DOHH2 (cell line): ENCODE results near the gene CDHR2.

ENCODE experiments used
- H3F3A ChIP-seq: fragments of 200-600 bp; sonication (generic), shearing (Covaris generic); 2 replicates; pipeline ENCODE4 v1.6.0; 2016; ENCODE audit warnings: antibody characterized with exemption, mild to moderate bottlenecking; ENCODE audit not compliant: control insufficient read depth, insufficient read depth
- H3K27ac ChIP-seq: fragments of 200-600 bp; sonication (generic); 2 replicates; pipeline ENCODE4 v1.5.1; 2014; ENCODE audit warnings: low read depth, mild to moderate bottlenecking, low read length, moderate library complexity
- H3K27me3 ChIP-seq: fragments of 200-600 bp; sonication (generic); 2 replicates; pipeline ENCODE4 v1.6.1; 2014; ENCODE audit warnings: mild to moderate bottlenecking, low read length, mixed read lengths; ENCODE audit not compliant: control insufficient read depth
- H3K36me3 ChIP-seq: fragments of 200-600 bp; sonication (generic); 2 replicates; pipeline ENCODE4 v1.6.1; 2014; ENCODE audit warnings: mild to moderate bottlenecking, low read length, moderate library complexity, mixed read lengths; ENCODE audit not compliant: control insufficient read depth
- H3K4me1 ChIP-seq: fragments of 200-600 bp; sonication (generic); 2 replicates; pipeline ENCODE4 v1.6.1; 2014; ENCODE audit warnings: mild to moderate bottlenecking, low read length, mixed read lengths; ENCODE audit not compliant: control insufficient read depth
- H3K4me2 ChIP-seq: fragments of 200-600 bp; sonication (generic); 2 replicates; pipeline ENCODE4 v1.6.0; 2014; ENCODE audit warnings: mild to moderate bottlenecking, low read length, moderate library complexity
- H3K4me3 ChIP-seq: fragments of 200-600 bp; sonication (generic); 2 replicates; pipeline ENCODE4 v1.5.1; 2014; ENCODE audit warnings: mild to moderate bottlenecking, low read length, mixed read lengths
- H3K79me2 ChIP-seq: fragments of 200-600 bp; sonication (generic); 2 replicates; pipeline ENCODE4 v1.6.1; 2014; ENCODE audit warnings: mild to moderate bottlenecking, low read length, mixed read lengths; ENCODE audit not compliant: control insufficient read depth
- H3K9me2 ChIP-seq: fragments of 200-600 bp; sonication (generic); replicated peaks from 2 replicates; pipeline ENCODE4 v1.6.1; 2014; ENCODE audit warnings: mild to moderate bottlenecking, low read length, mixed read lengths; ENCODE audit not compliant: control insufficient read depth
- H3K9me3 ChIP-seq: fragments of 200-600 bp; sonication (generic); 2 replicates; pipeline ENCODE4 v1.6.1; 2014; ENCODE audit warnings: antibody characterized with exemption, low read length, mixed read lengths; ENCODE audit not compliant: control insufficient read depth, insufficient read depth
- H4K20me1 ChIP-seq: fragments of 200-600 bp; sonication (generic); 2 replicates; pipeline ENCODE4 v1.6.0; 2014; ENCODE audit warnings: low read depth, mild to moderate bottlenecking, antibody characterized with exemption, low read length, moderate library complexity; ENCODE audit not compliant: control insufficient read depth, insufficient read depth
- CTCF ChIP-seq: fragments of 200-600 bp; sonication (generic); IDR thresholded peaks from one replicate; pipeline ENCODE4 v1.5.1; 2014; ENCODE audit warnings: antibody characterized with exemption, mild to moderate bottlenecking, low read depth, low read length; ENCODE audit not compliant: poor library complexity, severe bottlenecking
- EZH2phosphoT487 ChIP-seq: fragments of 200-600 bp; sonication (generic); IDR thresholded peaks from 2 replicates; pipeline ENCODE4 v1.6.1; 2017; ENCODE audit warnings: borderline replicate concordance, mild to moderate bottlenecking, antibody characterized with exemption, low read length, moderate library complexity, mixed read lengths

Gene CDHR2

GRCh38 chr5:176519810-176520720 lies 29.1 kb upstream of the CDHR2 start:
- TF ChIP-seq CTCF = no peak
- no peak for TF ChIP-seq EZH2phosphoT487
- H3K27ac ChIP-seq = no peak overlapping the region
- H3K36me3 ChIP-seq = no peaks in the 10 kb centered on the region
- peaks cover 9% of the 10 kb centered on the region for H3F3A ChIP-seq
- H4K20me1 ChIP-seq = no peaks in the 10 kb centered on the region
- H3K27me3 ChIP-seq = no peaks in the 10 kb centered on the region
- H3K9me2 ChIP-seq = no peaks in the 10 kb centered on the region
- no peak overlapping the region for H3K4me3 ChIP-seq
- no peaks in the 10 kb centered on the region for H3K9me3 ChIP-seq
- no peaks in the 10 kb centered on the region for H3K79me2 ChIP-seq
- no peak overlapping the region for H3K4me2 ChIP-seq
- H3K4me1 ChIP-seq = peaks cover 41% of the 10 kb centered on the region

- TF ChIP-seq EZH2phosphoT487 (no peak), CTCF (no peak)
- Histone ChIP-seq H3K9me2 (no peaks in the 10 kb centered on the region), H3K36me3 (0 out of 2 replicates have a peak, but pooled peaks cover 5% of the 10 kb centered on the region), H3K79me2 (no peaks in the 10 kb centered on the region), H3F3A (peaks cover 14% of the 10 kb centered on the region), H4K20me1 (no peaks in the 10 kb centered on the region), H3K27ac (no peak overlapping the region), H3K4me2 (no peak overlapping the region), H3K4me3 (no peak overlapping the region), H3K27me3 (no peaks in the 10 kb centered on the region), H3K4me1 (peaks cover 34% of the 10 kb centered on the region), H3K9me3 (no peaks in the 10 kb centered on the region)
Observed at GRCh38 chr5:176521286-176521685, 27.9 kb upstream of the CDHR2 start.

- TF ChIP-seq EZH2phosphoT487 (no peak), CTCF (no peak)
- Histone ChIP-seq H3K79me2 (no peaks in the 10 kb centered on the region), H3K4me3 (no peak overlapping the region), H4K20me1 (no peaks in the 10 kb centered on the region), H3K4me2 (no peak overlapping the region), H3K36me3 (0 out of 2 replicates have a peak, but pooled peaks cover 5% of the 10 kb centered on the region), H3K27ac (no peak overlapping the region), H3K9me2 (no peaks in the 10 kb centered on the region), H3K4me1 (peaks cover 34% of the 10 kb centered on the region), H3F3A (peaks cover 16% of the 10 kb centered on the region), H3K27me3 (no peaks in the 10 kb centered on the region), H3K9me3 (no peaks in the 10 kb centered on the region)
Observed at GRCh38 chr5:176521699-176522263, 27.4 kb upstream of the CDHR2 start.
